ENCODE measurements around the gene EEIG1.

GRCh38 chr9:127945338-127945737 lies 35.5 kb downstream of the EEIG1 start:
- no peak for TF ChIP-seq CTCF (conservative IDR thresholded peaks at IDR 0.05; ENCODE audit: low read depth in 2 of 2)
- TF ChIP-seq EZH2phosphoT487 (IDR thresholded peaks at IDR 0.05; ENCODE audit: unreplicated experiment) = no peak
- no peak for TF ChIP-seq REST (IDR thresholded peaks at IDR 0.05; ENCODE audit: unreplicated experiment)
- no peak for TF ChIP-seq EZH2 (IDR thresholded peaks at IDR 0.05; ENCODE audit: low read depth, unreplicated experiment)
- no peak for TF ChIP-seq JUNB (IDR thresholded peaks at IDR 0.05; ENCODE audit: unreplicated experiment)
- no peak for TF ChIP-seq CREB1 (CRISPR knock-in tag; IDR thresholded peaks at IDR 0.05; ENCODE audit: low read depth)
- no peak for TF ChIP-seq POLR2AphosphoS5 (IDR thresholded peaks at IDR 0.05; ENCODE audit: low read depth)
- TF ChIP-seq, protein P1, sequence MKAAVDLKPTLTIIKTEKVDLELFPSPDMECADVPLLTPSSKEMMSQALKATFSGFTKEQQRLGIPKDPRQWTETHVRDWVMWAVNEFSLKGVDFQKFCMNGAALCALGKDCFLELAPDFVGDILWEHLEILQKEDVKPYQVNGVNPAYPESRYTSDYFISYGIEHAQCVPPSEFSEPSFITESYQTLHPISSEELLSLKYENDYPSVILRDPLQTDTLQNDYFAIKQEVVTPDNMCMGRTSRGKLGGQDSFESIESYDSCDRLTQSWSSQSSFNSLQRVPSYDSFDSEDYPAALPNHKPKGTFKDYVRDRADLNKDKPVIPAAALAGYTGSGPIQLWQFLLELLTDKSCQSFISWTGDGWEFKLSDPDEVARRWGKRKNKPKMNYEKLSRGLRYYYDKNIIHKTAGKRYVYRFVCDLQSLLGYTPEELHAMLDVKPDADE (IDR thresholded peaks at IDR 0.05) = no peak
- no peak for TF ChIP-seq ZNF331 (CRISPR knock-in tag; IDR thresholded peaks at IDR 0.05; ENCODE audit: low read depth)
- TF ChIP-seq NANOG (IDR thresholded peaks at IDR 0.05; ENCODE audit: borderline replicate concordance) = no peak
- TF ChIP-seq ZNF462 (CRISPR knock-in tag; IDR thresholded peaks at IDR 0.05) = no peak
- TF ChIP-seq STAT1 (IDR thresholded peaks at IDR 0.05; ENCODE audit: unreplicated experiment) = no peak
